Inflammatory macrophage (primary cell): Measurements from ENCODE around the gene IGFN1.
"Not testable (repeated sequence)": the region's sequence is repeated elsewhere in the genome, so short reads cannot be mapped to it uniquely, and the experiment has no call there.

Experiments used
- DNase-seq, 2 donors: peaks; one replicate each; pipeline ENCODE4 v3.0.0-alpha.2; 2020 to 2022

IGFN1 gene

DNA sequence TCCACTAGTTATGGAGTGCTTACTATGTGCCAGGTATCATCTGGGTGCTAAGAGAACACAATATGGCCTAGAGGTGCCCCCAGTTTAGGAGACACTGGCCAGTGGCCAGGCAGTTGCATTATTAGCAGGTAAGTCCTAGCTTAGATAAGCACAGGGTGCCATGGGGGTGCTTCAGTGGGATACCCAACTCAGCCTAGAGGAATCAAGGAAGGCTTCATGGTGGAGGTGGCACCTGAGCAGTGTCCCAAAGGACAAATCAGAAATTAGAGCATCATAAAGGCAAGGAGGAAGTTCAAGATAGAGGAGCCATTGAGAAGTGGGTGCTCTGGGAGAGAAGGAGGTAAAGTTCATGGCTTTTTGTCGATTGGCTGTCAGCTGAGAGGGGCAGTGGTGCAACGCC is 60.8 kb downstream of the IGFN1 start:
- no peak for DNase-seq

DNA sequence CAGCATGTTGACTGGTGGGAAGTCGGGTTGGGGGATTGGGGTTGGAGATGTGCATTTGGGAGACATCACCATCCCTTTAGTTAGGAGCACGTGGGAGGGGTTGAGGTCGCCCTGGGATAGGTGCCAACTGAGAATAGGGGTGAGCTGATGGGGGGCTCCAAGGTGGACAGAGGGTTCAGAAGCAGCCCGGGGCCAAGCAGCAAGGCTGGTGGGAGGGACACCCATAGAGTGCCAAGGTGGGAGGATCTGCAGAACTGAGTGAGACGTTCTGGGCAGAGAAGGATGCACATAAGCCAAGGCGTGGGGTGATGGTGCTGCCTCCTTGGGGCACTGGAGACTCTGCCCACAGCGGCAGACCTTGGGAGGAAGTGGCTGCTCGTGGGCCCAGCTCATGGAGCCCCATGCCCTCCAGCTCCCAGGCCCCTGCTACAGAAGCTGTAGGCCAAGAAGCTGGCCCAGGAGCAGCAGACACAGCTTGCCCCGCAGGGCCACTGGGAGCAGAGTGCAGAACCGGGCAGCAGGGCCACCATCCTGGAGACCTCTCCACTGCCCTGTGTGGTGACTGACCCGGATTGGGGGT is 61.3 kb downstream of the IGFN1 start:
- no peak for DNase-seq

GRCh38 chr1:201252944-201253371 is 62.3 kb downstream of the IGFN1 start:
- DNase-seq = no peak

GRCh38 chr1:201253411-201253810 is 62.8 kb downstream of the IGFN1 start:
- no peak for DNase-seq

DNA sequence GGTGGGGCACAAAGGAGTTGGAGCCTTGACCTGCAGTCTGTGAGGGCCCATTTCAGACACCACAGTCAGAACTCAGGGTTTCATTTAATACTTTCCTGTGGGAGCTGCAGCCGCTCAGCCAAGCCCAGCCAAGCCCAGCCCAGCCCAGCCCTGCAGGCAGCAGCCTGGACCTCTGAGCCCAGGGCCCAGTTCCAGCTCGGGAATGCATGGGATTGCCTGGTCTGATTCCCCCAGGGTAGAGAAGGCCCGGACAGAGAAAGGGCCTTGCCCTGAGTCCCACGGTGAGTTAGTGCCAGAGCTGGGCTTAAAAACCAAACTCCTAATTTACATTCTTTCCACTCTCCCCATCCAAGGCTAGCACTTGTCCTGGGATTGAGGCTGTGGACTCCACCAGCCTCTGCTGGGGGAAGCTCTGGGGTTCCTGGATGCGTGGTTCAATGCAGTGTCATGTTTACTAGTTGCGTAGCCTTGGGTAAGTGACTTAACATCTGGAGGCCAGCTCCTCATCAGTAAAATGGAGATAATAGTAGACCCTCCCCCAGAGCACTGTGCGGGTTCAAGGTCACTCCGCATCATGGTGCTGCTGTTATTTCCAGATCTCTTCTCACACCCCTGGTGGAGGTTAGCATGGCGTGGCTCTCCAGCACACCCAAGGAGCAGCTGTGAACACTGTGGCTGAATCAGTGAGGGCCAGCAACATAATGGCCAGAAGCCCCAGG is 63.4 kb downstream of the IGFN1 start:
- DNase-seq = no peak

GRCh38 chr1:201254625-201255478 is 64.2 kb downstream of the IGFN1 start:
- DNase-seq = peak; percentile 14 to 38

GRCh38 chr1:201255479-201256362 is 65.1 kb downstream of the IGFN1 start:
- no peak for DNase-seq

- DNase-seq = not testable (repeated sequence)
Observed at GRCh38 chr1:201258132-201258531, 67.5 kb downstream of the IGFN1 start.

GRCh38 chr1:201258763-201259230 is 68.2 kb downstream of the IGFN1 start:
- no peak for DNase-seq

DNA sequence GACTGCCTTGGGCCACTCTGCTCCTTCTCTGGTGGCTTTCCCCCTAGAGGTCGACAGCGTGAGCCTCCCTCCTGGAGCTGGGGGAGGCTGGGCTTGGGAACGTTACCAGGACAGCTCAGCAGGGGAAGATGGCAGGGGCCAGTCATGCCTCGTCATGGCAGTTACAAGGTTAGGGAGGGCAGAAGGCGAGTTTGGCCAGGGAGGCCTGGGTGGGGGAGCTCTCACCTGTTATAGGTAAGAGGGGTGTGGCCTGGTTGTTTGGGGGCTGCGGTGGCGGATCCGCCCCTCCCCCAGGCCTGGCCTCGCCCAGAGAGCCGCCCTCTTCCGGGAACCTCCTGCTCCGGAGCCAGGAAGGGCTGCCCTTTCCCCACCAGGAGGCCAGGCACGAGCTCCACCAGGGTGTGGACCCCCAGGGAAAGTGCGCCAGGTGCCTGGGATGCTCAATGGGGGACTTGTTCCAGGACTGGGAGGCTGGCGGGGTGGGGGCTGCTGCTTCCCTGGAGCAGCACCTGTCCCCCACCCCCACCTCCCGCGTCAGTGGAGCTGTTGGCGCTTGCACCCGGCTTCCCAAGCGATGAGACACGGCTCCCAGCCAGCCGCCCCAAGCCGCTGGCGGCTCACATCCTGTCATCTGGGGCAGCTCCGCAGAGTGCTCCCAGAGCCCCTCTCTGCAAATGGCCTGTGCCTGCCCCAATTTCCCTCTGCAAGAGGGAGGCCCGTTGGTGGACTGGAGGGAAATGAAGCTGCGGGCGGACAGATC is 69.0 kb downstream of the IGFN1 start:
- no peak for DNase-seq

- DNase-seq = no peak
Observed at GRCh38 chr1:201260236-201260590, 69.6 kb downstream of the IGFN1 start.

- no peak for DNase-seq
Observed at GRCh38 chr1:201260648-201261311, 70.2 kb downstream of the IGFN1 start.

- no peak for DNase-seq
Observed at GRCh38 chr1:201261771-201262547, 71.3 kb downstream of the IGFN1 start.

DNA sequence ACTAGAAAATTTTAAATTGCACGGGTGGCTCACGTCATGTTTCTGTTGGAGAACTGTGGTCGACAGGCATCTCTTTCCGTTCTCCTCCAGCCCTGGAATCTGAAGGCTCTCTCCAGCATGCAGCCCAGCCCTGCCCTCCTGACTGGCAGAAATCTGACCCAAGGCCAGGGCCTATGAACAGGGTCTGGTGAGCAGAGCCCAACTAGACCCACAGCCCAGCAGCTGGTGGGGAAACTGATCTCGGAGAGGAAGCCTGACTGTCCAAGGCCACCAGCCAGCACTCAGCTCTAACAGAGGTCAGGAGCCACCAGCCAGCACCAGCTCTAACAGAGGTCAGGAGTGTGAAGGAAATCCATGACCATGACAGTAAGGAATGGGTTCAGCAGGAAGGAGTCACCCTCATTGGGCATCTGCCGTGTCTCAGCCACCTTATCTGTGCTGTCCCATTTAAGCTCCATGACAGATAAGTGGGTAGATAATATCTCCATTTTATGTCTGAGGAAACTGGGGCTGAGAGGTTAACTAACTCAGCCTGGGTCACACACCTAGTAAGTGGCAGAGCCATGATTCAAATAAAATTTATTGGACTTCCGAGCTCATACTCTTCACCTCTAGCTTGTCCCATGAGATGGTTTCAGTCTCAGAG is 72.5 kb downstream of the IGFN1 start:
- no peak for DNase-seq

GRCh38 chr1:201264072-201264471 is 73.4 kb downstream of the IGFN1 start:
- no peak for DNase-seq

DNA sequence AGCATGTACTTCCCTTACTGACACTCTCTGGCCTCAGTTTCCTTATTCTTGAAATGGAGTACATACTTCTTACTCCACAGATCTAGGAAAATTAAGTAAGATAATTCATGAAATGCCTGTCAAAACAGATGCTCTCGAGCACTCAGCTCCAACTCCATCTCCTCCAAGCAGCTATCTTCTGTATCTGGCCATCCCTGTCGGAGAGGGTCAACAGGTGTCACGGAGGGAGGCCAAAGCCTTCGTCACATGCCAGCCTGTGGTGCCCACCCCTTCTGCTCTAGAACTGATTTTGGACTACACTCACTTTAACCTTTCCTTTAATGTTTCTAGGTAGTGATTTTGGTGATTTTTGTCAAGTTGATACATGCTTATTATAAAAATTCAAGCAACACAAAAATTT is 73.9 kb downstream of the IGFN1 start:
- DNase-seq = no peak

DNA sequence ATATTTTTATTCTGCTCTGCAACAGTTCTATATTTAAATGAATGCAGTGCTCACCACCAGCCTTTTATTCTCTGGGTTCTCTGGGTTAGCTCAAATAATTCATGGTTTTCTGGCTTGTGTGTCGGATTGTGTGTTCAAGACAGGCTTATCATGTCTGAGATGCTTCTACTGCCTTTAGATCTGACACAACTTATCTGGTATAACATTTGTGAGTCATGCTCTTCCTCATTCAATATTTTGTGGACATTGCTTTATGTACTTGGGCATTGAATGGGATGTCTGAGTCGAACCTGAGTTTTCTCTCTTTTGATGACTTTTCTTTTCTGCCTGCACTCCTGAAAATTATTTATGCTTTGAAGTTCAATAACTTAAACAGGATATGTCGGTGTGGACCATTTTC is 75.1 kb downstream of the IGFN1 start:
- DNase-seq = no peak

- DNase-seq = no peak
Observed at GRCh38 chr1:201266276-201266675, 75.7 kb downstream of the IGFN1 start.

DNA sequence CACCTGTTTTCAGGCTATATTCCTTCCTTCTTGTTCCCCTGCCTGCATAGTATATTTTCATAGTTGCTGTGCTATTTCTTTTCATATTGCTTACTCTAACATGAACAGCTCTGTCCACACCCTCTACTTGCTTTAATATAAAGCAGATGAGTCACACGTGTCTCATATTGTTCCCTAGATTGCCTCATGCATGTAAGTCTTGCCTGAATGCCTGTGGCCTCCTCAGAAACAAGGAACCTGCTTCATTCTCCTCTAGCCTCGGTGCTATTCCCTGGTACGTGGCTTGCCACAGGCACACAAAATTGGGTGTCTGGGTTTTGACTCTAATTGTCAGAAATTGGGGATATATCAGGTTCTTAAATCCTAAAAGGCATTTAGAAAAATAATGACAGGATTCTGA is 76.2 kb downstream of the IGFN1 start:
- peak; percentile 44 to 55 for DNase-seq
